Nephron (organoid): ENCODE data around the gene VSIG8.

ENCODE experiments used
- H3K27ac Mint-ChIP-seq, 3 experiments: 2 replicates each; pipeline ENCODE4 v1.8.0; 2020; ENCODE audit warnings: mixed read lengths in 3 of 3, mild to moderate bottlenecking in 2 of 3, moderate library complexity in 1 of 3
- H3K27me3 Mint-ChIP-seq: 2 replicates; pipeline ENCODE4 v1.8.0; 2021; ENCODE audit warnings: low read depth, mild to moderate bottlenecking, moderate library complexity, mixed read lengths
- H3K36me3 Mint-ChIP-seq: 2 replicates; pipeline ENCODE4 v1.8.0; 2020; ENCODE audit warnings: low read depth, mixed read lengths
- H3K4me1 Mint-ChIP-seq: 2 replicates; pipeline ENCODE4 v1.8.0; 2020; ENCODE audit warnings: mixed read lengths
- H3K4me3 Mint-ChIP-seq, 3 experiments: 2 replicates each; pipeline ENCODE4 v1.8.0; 2020; ENCODE audit warnings: mild to moderate bottlenecking in 3 of 3, mixed read lengths in 3 of 3, moderate library complexity in 2 of 3
- H3K9me3 Mint-ChIP-seq: 2 replicates; pipeline ENCODE4 v1.8.0; 2020; ENCODE audit warnings: mixed read lengths
- CTCF ChIP-seq, 3 experiments: fragments of 200-600 bp; sonication (generic); IDR thresholded peaks; one replicate each; pipeline ENCODE4 v1.5.0; 2021; ENCODE audit warnings: antibody characterized with exemption in 3 of 3; ENCODE audit not compliant: unreplicated experiment in 3 of 3

The VSIG8 gene

GRCh38 chr1:159853417-159854115 lies 8.9 kb downstream of the VSIG8 start:
- no peaks in the 10 kb centered on the region for H3K9me3 Mint-ChIP-seq
- peaks cover 8% of the 10 kb centered on the region for H3K4me1 Mint-ChIP-seq
- peaks cover 42% of the 10 kb centered on the region for H3K27me3 Mint-ChIP-seq
- H3K36me3 Mint-ChIP-seq = no peaks in the 10 kb centered on the region
- H3K27ac Mint-ChIP-seq = peak overlapping the region; percentile 92 to 94 (median 94)
- TF ChIP-seq CTCF (IDR thresholded peaks at IDR 0.05; ENCODE audit: unreplicated experiment in 3 of 3) = no peak
- peak overlapping the region; percentile 77 to 87 (median 83) for H3K4me3 Mint-ChIP-seq

GRCh38 chr1:159851407-159851806 lies 11.1 kb downstream of the VSIG8 start:
- H3K4me3 Mint-ChIP-seq = no peak overlapping the region
- peak overlapping the region in 2 of 3 experiments; percentile 58 to 59 for H3K27ac Mint-ChIP-seq
- H3K4me1 Mint-ChIP-seq = peaks cover 8% of the 10 kb centered on the region
- H3K36me3 Mint-ChIP-seq = no peaks in the 10 kb centered on the region
- no peak for TF ChIP-seq CTCF (IDR thresholded peaks at IDR 0.05; ENCODE audit: unreplicated experiment in 3 of 3)
- no peaks in the 10 kb centered on the region for H3K9me3 Mint-ChIP-seq
- peaks cover 37% of the 10 kb centered on the region for H3K27me3 Mint-ChIP-seq

- peak overlapping the region in 2 of 3 experiments; percentile 21 to 53 for H3K27ac Mint-ChIP-seq
- no peak overlapping the region for H3K4me3 Mint-ChIP-seq
- no peaks in the 10 kb centered on the region for H3K9me3 Mint-ChIP-seq
- H3K27me3 Mint-ChIP-seq = peaks cover 26% of the 10 kb centered on the region
- H3K36me3 Mint-ChIP-seq = no peaks in the 10 kb centered on the region
- H3K4me1 Mint-ChIP-seq = peaks cover 8% of the 10 kb centered on the region
- TF ChIP-seq CTCF (IDR thresholded peaks at IDR 0.05; ENCODE audit: unreplicated experiment in 3 of 3) = no peak
Observed at GRCh38 chr1:159849626-159850366, 12.7 kb downstream of the VSIG8 start.

- peak overlapping the region in 1 of 3 experiments; percentile 10 for H3K4me3 Mint-ChIP-seq
- no peak for TF ChIP-seq CTCF (IDR thresholded peaks at IDR 0.05; ENCODE audit: unreplicated experiment in 3 of 3)
- peak overlapping the region in 2 of 3 experiments; percentile 6 to 9 for H3K27ac Mint-ChIP-seq
- no peaks in the 10 kb centered on the region for H3K36me3 Mint-ChIP-seq
- peaks cover 5% of the 10 kb centered on the region for H3K4me1 Mint-ChIP-seq
- no peaks in the 10 kb centered on the region for H3K9me3 Mint-ChIP-seq
- peaks cover 32% of the 10 kb centered on the region for H3K27me3 Mint-ChIP-seq
Observed at GRCh38 chr1:159848326-159848725, 14.1 kb downstream of the VSIG8 start.

- H3K27ac Mint-ChIP-seq = peak overlapping the region; percentile 9 to 88 (median 40)
- H3K4me3 Mint-ChIP-seq = peak overlapping the region in 1 of 3 experiments; percentile 27
- H3K27me3 Mint-ChIP-seq = peaks cover 26% of the 10 kb centered on the region
- H3K36me3 Mint-ChIP-seq = no peaks in the 10 kb centered on the region
- peaks cover 6% of the 10 kb centered on the region for H3K4me1 Mint-ChIP-seq
- TF ChIP-seq CTCF (IDR thresholded peaks at IDR 0.05; ENCODE audit: unreplicated experiment in 3 of 3) = no peak
- no peaks in the 10 kb centered on the region for H3K9me3 Mint-ChIP-seq
Observed at GRCh38 chr1:159847231-159847630, 15.2 kb downstream of the VSIG8 start.
